Peyer's patch (tissue), 4 donors: Measurements from ENCODE around the gene ADCY3. TPM values are rescaled to one million over a fixed set of nuclear protein-coding genes. Genes with fewer than 3 reads are reported as not detected.

Source experiments
- DNase-seq, 3 donors: peaks; one replicate each; pipeline ENCODE4 v3.0.0-alpha.2; 2017 to 2019
- H3K27ac ChIP-seq, 4 donors: fragments of 200-600 bp; sonication (generic); one replicate each; pipeline ENCODE4 v1.5.1; 2016 to 2019
- H3K27me3 ChIP-seq, 2 donors: fragments of 200-600 bp; sonication (generic); one replicate each; pipeline ENCODE4 v1.5.1; 2019
- H3K36me3 ChIP-seq, 3 donors: fragments of 200-600 bp; sonication (generic); one replicate each; pipeline ENCODE4 v1.5.1; 2016 to 2019
- H3K4me1 ChIP-seq, 4 donors: fragments of 200-600 bp; sonication (generic); one replicate each; pipeline ENCODE4 v1.5.1; 2016 to 2019
- H3K4me3 ChIP-seq, 4 donors: fragments of 200-600 bp; sonication (generic); 1 replicate in 3 of 4; 2 replicates in 1 of 4; pipeline ENCODE4 v1.5.1; 2016 to 2019; ENCODE audit warnings: mild to moderate bottlenecking in 1 of 4
- H3K9me3 ChIP-seq, 4 donors: fragments of 200-600 bp; sonication (generic); one replicate each; pipeline ENCODE4 v1.5.1; 2016 to 2019; ENCODE audit warnings: mild to moderate bottlenecking in 1 of 4
- CTCF ChIP-seq, 6 experiments: fragments of 450-650 bp in 4 of 6; fragments of 200-600 bp in 2 of 6; sonication (generic) in 1 of 6; IDR thresholded peaks; one replicate each; pipeline ENCODE4 v1.5.1; 2017 to 2019; ENCODE audit warnings: antibody characterized with exemption in 6 of 6, mild to moderate bottlenecking in 3 of 6, moderate library complexity in 1 of 6
- POLR2A ChIP-seq, 2 donors: fragments of 450-650 bp; IDR thresholded peaks; one replicate each; pipeline ENCODE4 v1.5.1; 2017; ENCODE audit warnings: antibody characterized with exemption in 2 of 2, mild to moderate bottlenecking in 2 of 2, moderate library complexity in 2 of 2
- total RNA-seq, 4 donors: library from RNA; depleted of rRNA; stranded (reverse); fragments of >200 nt; gene quantifications; one replicate each; pipeline ENCODE4 v1.1.0, GENCODE V29; 2016

The ADCY3 gene
- total RNA-seq, 4 donors from 2014 or later, result 23.6 to 195 (median 56.4) TPM

DNA sequence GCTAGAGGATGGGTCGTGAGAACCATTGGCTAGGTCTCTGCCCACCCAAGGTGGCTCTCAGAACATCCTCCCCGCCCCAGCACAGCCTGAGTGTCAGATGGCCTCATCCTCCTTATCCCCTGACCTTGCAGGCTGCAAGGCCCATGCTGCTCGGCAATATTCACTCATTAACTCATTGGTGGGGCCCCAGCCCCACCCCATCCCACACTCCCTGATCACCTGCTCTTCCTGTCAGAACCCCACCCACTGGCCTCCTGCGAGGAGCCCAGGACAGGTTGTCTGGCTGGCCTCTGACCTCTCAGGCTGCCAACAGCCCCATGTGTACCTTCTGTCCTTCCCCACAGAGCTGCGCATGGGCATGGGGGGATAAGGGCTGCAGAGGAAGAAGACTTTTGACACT is 5.3 kb downstream of the ADCY3 start:
- H3K27ac ChIP-seq, result peak overlapping the region in 1 of 4 donors; percentile 1
- peak in 2 of 3 donors; percentile 54 to 62 for DNase-seq

DNA sequence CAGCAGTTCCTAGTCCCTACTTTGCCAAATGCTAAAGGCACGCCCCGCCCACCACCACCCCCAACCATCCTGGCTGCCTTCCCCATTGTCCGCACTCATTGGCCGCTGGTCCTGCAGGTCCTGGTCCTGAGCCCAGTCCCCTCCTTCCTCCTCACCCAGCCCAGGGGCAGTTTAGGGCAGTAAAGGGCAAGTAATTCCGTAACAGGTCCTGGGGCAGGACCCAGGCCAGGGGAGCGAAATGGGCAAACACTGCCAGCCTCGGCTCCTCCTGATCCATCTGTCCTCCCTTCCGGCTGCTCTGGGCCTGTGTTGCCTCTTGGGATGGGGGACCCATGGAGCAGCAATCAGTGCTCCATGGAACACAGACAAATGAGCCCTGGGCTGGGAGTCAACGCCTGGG is 6.1 kb downstream of the ADCY3 start:
- Histone ChIP-seq H3K9me3 (no peaks in the 10 kb centered on the region), H3K27ac (peak overlapping the region in 1 of 4 donors; percentile 1), H3K27me3 (no peaks in the 10 kb centered on the region), H3K4me3 (no peak overlapping the region), H3K4me1 (peaks cover 0 to 26% (median 3%) of the 10 kb centered on the region in 4 donors), H3K36me3 (no peaks in the 10 kb centered on the region)
- DNase-seq, result peak in 1 of 3 donors; percentile 25
- TF ChIP-seq CTCF (IDR thresholded peaks at IDR 0.05), result no peak
- no peak for TF ChIP-seq POLR2A (IDR thresholded peaks at IDR 0.05)

More for the DNA sequence above, 5.3 kb downstream of the ADCY3 start:
- H3K4me3 ChIP-seq, result no peak overlapping the region
- no peaks in the 10 kb centered on the region for H3K9me3 ChIP-seq
- peaks cover 0 to 32% (median 5%) of the 10 kb centered on the region in 4 donors for H3K4me1 ChIP-seq
- TF ChIP-seq CTCF (IDR thresholded peaks at IDR 0.05), result no peak
- no peak for TF ChIP-seq POLR2A (IDR thresholded peaks at IDR 0.05)
- no peaks in the 10 kb centered on the region for H3K27me3 ChIP-seq
- H3K36me3 ChIP-seq, result no peaks in the 10 kb centered on the region

DNA sequence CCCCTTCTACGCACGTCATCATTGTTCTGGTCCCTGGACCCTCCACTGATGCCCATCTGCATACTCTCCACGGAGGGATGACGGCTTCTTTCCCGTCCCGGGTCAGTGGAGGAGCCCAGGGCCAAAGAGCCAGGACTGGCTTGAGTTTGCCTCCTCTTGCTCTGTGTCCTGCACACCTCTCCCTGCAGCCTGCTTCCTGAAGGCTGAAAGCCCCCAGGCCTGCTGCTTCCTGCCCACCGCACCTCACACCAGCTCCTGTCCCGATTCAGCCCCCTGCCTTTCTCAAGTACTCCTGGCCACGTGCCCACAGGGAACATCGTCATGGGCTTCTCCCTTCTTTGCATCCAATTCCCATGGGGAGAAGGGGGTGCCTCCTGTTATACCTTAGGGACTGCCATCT is 7.1 kb downstream of the ADCY3 start:
- peak overlapping the region in 1 of 4 donors; percentile 62 for H3K27ac ChIP-seq
- no peak overlapping the region for H3K4me3 ChIP-seq
- no peak for TF ChIP-seq POLR2A (IDR thresholded peaks at IDR 0.05)
- no peak for TF ChIP-seq CTCF (IDR thresholded peaks at IDR 0.05)
- DNase-seq, result peak in 1 of 3 donors; percentile 43
- no peaks in the 10 kb centered on the region for H3K9me3 ChIP-seq
- H3K36me3 ChIP-seq, result no peaks in the 10 kb centered on the region
- no peaks in the 10 kb centered on the region for H3K27me3 ChIP-seq
- peaks cover 0 to 19% (median 0%) of the 10 kb centered on the region in 4 donors for H3K4me1 ChIP-seq

DNA sequence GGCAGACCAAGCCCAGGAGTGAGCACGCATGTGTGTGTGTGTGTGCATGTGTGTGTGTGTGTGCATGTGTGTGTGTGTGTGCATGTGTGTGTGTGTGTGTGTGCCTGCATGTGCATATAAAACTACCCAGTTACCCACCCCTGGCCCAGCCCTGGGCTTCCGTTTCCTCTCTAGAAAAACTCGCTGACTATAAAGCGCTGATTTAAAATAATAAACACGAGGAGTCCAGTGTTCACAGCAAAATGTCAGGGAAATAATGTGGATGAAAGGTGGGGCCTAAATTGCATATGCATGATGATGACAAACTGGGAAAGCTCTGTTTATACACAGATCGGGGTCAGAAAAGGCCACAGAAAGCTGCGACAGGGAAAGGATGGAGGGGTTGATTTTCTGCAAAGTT is 7.5 kb downstream of the ADCY3 start:
- H3K36me3 ChIP-seq, result no peaks in the 10 kb centered on the region
- DNase-seq, result peak in 1 of 3 donors; percentile 69
- H3K27me3 ChIP-seq, result no peaks in the 10 kb centered on the region
- peaks cover 0 to 20% (median 1%) of the 10 kb centered on the region in 4 donors for H3K4me1 ChIP-seq
- H3K9me3 ChIP-seq, result no peaks in the 10 kb centered on the region
- TF ChIP-seq POLR2A (IDR thresholded peaks at IDR 0.05), result no peak
- TF ChIP-seq CTCF (IDR thresholded peaks at IDR 0.05), result no peak
- no peak overlapping the region for H3K4me3 ChIP-seq
- peak overlapping the region in 1 of 4 donors; percentile 62 for H3K27ac ChIP-seq

DNA sequence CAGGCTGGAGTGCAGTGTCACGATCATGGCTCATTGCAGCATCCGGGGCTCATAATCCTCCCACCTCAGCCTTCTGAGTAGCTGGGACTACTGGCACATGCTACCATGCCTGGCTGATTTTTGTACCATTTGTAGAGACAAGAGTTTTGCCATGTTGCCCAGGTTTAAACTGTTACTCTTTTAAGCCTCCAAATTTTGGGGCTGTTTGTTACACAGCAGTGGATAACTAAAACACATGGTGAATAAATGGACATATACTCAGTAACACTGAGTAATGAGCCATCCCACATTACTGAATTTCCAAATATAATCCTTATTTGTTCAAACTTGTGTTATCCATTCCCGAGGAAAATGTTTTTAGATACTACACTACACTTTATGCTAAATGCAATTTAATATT is 9.8 kb downstream of the ADCY3 start:
- Histone ChIP-seq H3K27me3 (no peaks in the 10 kb centered on the region), H3K4me3 (no peak overlapping the region), H3K9me3 (no peaks in the 10 kb centered on the region), H3K27ac (no peak overlapping the region), H3K4me1 (peaks cover 0 to 14% (median 1%) of the 10 kb centered on the region in 4 donors), H3K36me3 (no peaks in the 10 kb centered on the region)
- no peak for DNase-seq
- no peak for TF ChIP-seq CTCF (IDR thresholded peaks at IDR 0.05)
- TF ChIP-seq POLR2A (IDR thresholded peaks at IDR 0.05), result no peak
